Activated CD8-positive, alpha-beta T cell treated with anti-CD3 and anti-CD28 coated beads for 36 hours (primary cell): ENCODE results near the gene HLA-DRB1. TPM values are rescaled to one million over a fixed set of nuclear protein-coding genes. Genes with fewer than 3 reads are reported as not detected.

ENCODE experiments used
- ATAC-seq: fragments of 200-7000 bp; cut with Tn5 transposase; one replicate; pipeline ENCODE4 v1.10.0; 2021; ENCODE audit warnings: mild to moderate bottlenecking, moderate library complexity
- CTCF ChIA-PET: fragments of 350-600 bp; sonication (Branson Sonifier 250); formaldehyde crosslinking; loops from one replicate; lab custom pipeline; 2021; ENCODE audit warnings: antibody characterized with exemption; lab: Charles Lee
- POLR2A ChIA-PET: fragments of 350-600 bp; sonication (Branson Sonifier 250); formaldehyde crosslinking; loops from one replicate; lab custom pipeline; 2021; ENCODE audit warnings: antibody characterized with exemption; lab: Charles Lee
- DNase-seq: peaks from one replicate; pipeline ENCODE4 v3.0.0-alpha.2; 2020
- H3K27ac Mint-ChIP-seq: one replicate; pipeline ENCODE4 v1.8.0; 2021; ENCODE audit warnings: mild to moderate bottlenecking, mixed read lengths
- H3K27me3 Mint-ChIP-seq: one replicate; pipeline ENCODE4 v1.8.0; 2021; ENCODE audit warnings: mixed read lengths
- H3K36me3 Mint-ChIP-seq: one replicate; pipeline ENCODE4 v1.8.0; 2021; ENCODE audit warnings: low read depth, mixed read lengths
- H3K4me1 Mint-ChIP-seq: one replicate; pipeline ENCODE4 v1.8.0; 2021; ENCODE audit warnings: low read depth, mixed read lengths
- H3K4me3 Mint-ChIP-seq: one replicate; pipeline ENCODE4 v1.8.0; 2021; ENCODE audit warnings: mild to moderate bottlenecking, moderate library complexity, mixed read lengths
- H3K9me3 Mint-ChIP-seq: one replicate; pipeline ENCODE4 v1.8.0; 2021; ENCODE audit warnings: mixed read lengths
- CTCF ChIP-seq: fragments of 200-600 bp; IDR thresholded peaks from one replicate; pipeline ENCODE4 v1.8.0; 2022; ENCODE audit warnings: antibody characterized with exemption, mild to moderate bottlenecking
- intact Hi-C: fragments of 100-400 bp; cut with micrococcal nuclease; formaldehyde crosslinking; loops from one replicate; pipeline ENCODE4 v1.10.0; 2022
- total RNA-seq, 2 experiments: library from RNA; stranded (reverse); gene quantifications; one replicate each; pipeline ENCODE4 v1.2.3, GENCODE V29; 2021

Gene HLA-DRB1
- total RNA-seq, 2 experiments from 2014 or later = 21.8 to 22.7 TPM

GRCh38 chr6:32615885-32616532 is 26.4 kb upstream of the HLA-DRB1 start:
- H3K4me1 Mint-ChIP-seq = peaks cover 8% of the 10 kb centered on the region
- ATAC-seq (no peak), DNase-seq (no peak)

GRCh38 chr6:32614366-32615081 is 24.9 kb upstream of the HLA-DRB1 start:
- ATAC-seq = no peak
- TF ChIP-seq CTCF = no peak
- H3K36me3 Mint-ChIP-seq = no peaks in the 10 kb centered on the region
- intact Hi-C loops = no loop called here
- H3K27me3 Mint-ChIP-seq = peaks cover 2% of the 10 kb centered on the region
- POLR2A ChIA-PET = no interaction called here
- peaks cover 8% of the 10 kb centered on the region for H3K9me3 Mint-ChIP-seq
- peaks cover 7% of the 10 kb centered on the region for H3K4me1 Mint-ChIP-seq
- CTCF ChIA-PET = interaction anchor here (2.1 kb wide), 1 partner anchor 171 kb away, joined by 6 read pairs; no protein-coding TSS in a partner anchor
- no peak overlapping the region for H3K27ac Mint-ChIP-seq
- DNase-seq = no peak
- no peak overlapping the region for H3K4me3 Mint-ChIP-seq

More at GRCh38 chr6:32615885-32616532, 26.4 kb upstream of the HLA-DRB1 start:
- Mint-ChIP-seq H3K9me3 (peaks cover 8% of the 10 kb centered on the region), H3K4me3 (no peak overlapping the region), H3K27ac (no peak overlapping the region), H3K36me3 (no peaks in the 10 kb centered on the region), H3K27me3 (peaks cover 2% of the 10 kb centered on the region)
- POLR2A ChIA-PET = no interaction called here
- no peak for TF ChIP-seq CTCF
- intact Hi-C loops = no loop called here
- CTCF ChIA-PET = interaction anchor here (2.1 kb wide), 1 partner anchor 170 kb away, joined by 6 read pairs; no protein-coding TSS in a partner anchor

GRCh38 chr6:32613475-32613874 is 23.8 kb upstream of the HLA-DRB1 start:
- CTCF ChIA-PET = no interaction called here
- Mint-ChIP-seq H3K36me3 (no peaks in the 10 kb centered on the region), H3K9me3 (peaks cover 8% of the 10 kb centered on the region), H3K27ac (no peak overlapping the region), H3K27me3 (peaks cover 2% of the 10 kb centered on the region), H3K4me3 (no peak overlapping the region), H3K4me1 (peaks cover 7% of the 10 kb centered on the region)
- no peak for ATAC-seq
- DNase-seq = no peak
- no peak for TF ChIP-seq CTCF
- intact Hi-C loops = no loop called here
- POLR2A ChIA-PET = interaction anchor here (1.2 kb wide), 1 partner anchor 10 kb away, joined by 4 read pairs; no protein-coding TSS in a partner anchor

GRCh38 chr6:32610682-32611296 is 21.1 kb upstream of the HLA-DRB1 start:
- H3K9me3 Mint-ChIP-seq = no peaks in the 10 kb centered on the region
- ATAC-seq (no peak), DNase-seq (no peak)
- H3K36me3 Mint-ChIP-seq = no peaks in the 10 kb centered on the region
- peaks cover 12% of the 10 kb centered on the region for H3K4me1 Mint-ChIP-seq
- H3K4me3 Mint-ChIP-seq = no peak overlapping the region
- intact Hi-C loops = no loop called here
- no peak for TF ChIP-seq CTCF
- ChIA-PET POLR2A (interaction anchor here (0.6 to 1.4 kb wide), 2 partner anchors 11 to 12 kb away, joined by 3 read pairs; no protein-coding TSS in a partner anchor), CTCF (interaction anchor here (1.1 kb wide), 1 partner anchor 89 kb away, joined by 4 read pairs; no protein-coding TSS in a partner anchor)
- H3K27me3 Mint-ChIP-seq = peaks cover 2% of the 10 kb centered on the region
- H3K27ac Mint-ChIP-seq = peak overlapping the region; percentile 11
